Uterus (tissue), 2 donors: ENCODE measurements around the gene ESRRA.

Source experiments
- CTCF ChIP-seq, 4 experiments: fragments of 200-600 bp in 2 of 4; fragments of 450-650 bp in 2 of 4; sonication (generic) in 2 of 4; IDR thresholded peaks; one replicate each; pipeline ENCODE4 v1.5.1; 2016 to 2019; ENCODE audit warnings: antibody characterized with exemption in 4 of 4, mild to moderate bottlenecking in 2 of 4, moderate library complexity in 1 of 4
- POLR2A ChIP-seq, 2 donors: fragments of 450-650 bp; IDR thresholded peaks; one replicate each; pipeline ENCODE4 v1.6.1; 2016; ENCODE audit warnings: antibody characterized with exemption in 2 of 2, mild to moderate bottlenecking in 1 of 2, moderate library complexity in 1 of 2

- no peak for TF ChIP-seq POLR2A (IDR thresholded peaks at IDR 0.05)
- TF ChIP-seq CTCF (IDR thresholded peaks at IDR 0.05), result no peak
Measured at GRCh38 chr11:64266339-64266738, 39.0 kb upstream of the ESRRA start.
